Stimulated activated CD8-positive, alpha-beta memory T cell treated with anti-CD3 and anti-CD28 coated beads, Interleukin-4, amount 100 ng/mL, for 24 hours (primary cell): ENCODE data around the gene GPR17.

Experiments used
- DNase-seq: peaks from one replicate; pipeline ENCODE4 v3.0.0-alpha.2; 2020; ENCODE audit warnings: low read depth

GPR17 gene

DNA sequence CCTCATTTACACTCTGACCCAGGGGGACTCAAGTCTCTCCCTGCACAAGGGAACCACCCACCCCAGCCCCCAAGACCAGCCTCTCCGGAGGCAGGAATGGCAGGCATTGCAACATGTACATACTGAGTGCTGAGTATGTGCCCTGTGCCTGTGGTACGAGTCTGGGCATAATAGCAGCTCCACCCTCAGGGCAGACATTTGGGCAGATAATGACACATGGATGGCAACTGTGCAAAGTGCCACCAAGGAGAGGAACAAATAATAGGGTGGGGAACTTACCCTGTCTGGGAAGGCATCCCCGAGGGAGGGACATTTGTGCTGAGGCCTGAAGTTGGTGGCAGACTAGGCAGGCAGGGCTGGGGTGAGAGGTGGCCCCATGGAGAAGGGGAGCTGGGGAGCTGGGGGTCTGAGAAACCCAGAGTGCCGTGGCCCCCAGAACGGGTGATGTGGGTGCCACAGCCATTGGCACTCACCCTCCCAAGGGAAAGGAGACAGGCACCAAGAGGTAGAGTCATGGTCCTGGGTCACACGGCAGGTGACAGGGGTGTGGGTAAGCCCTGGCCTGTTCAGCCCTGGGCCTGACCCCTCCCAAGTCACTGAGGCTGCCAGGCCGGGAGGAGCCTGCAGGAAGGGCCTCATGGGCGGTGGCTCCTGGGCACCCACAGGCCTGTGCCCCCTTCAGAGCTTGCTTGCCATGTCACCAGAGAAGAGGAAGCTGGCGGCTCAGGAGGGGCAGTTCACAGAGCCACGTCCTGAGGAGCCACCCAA, 15.7 kb upstream of the GPR17 start:
- DNase-seq: no peak

DNA sequence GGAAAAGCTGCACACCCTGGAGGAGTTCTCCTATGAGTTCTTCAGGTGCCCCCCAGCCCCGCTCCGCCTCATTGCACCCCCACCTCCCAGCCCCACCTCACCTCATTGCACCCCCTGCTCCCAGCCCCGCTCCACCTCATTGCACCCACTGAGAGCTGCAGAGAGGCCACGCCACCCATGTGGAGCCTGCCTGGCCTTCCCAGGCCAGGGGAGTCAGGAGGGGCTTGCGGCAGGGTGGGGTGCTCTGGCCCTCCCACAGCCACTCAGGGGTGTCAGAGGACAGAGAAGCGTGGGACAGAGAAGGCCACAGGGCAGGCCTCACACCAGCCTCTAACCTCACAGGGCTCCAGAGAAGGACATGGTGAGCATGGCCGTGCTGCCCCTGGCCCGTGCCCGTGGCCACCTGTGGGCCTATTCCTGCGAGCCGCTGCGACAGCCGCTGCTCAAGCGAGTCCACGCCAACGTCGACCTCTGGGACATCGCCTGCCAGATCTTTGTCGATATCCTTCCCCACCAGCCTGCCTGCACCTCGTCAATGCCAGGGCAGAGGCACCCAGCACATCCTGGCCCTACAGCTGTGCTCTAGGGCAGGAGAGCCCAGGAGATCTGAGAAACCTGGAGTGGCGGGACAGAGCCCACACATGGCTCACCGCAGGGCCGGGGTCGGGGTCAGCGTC, 15.0 kb upstream of the GPR17 start:
- no peak for DNase-seq

DNA sequence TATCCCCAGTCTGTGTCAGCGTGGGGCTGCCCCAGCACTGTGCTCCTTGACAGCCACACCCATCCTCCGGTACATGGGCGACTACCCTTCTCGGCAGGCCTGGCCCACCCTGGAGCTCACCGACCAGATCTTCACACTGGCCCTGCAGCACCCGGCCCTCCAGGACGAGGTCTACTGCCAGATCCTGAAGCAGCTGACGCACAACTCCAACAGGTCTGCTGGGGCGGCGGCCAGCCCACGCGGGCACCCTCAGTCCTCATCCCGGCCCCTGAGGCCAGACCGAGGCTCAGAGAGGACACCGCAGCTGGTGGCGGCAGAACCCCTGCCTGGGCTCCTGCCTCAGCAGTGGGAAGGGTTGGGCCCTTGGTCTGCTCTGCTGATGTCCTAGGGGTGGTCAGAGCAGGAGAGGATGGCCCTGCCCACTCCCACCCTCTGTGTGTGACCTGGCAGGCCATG, 14.4 kb upstream of the GPR17 start:
- no peak for DNase-seq

DNA sequence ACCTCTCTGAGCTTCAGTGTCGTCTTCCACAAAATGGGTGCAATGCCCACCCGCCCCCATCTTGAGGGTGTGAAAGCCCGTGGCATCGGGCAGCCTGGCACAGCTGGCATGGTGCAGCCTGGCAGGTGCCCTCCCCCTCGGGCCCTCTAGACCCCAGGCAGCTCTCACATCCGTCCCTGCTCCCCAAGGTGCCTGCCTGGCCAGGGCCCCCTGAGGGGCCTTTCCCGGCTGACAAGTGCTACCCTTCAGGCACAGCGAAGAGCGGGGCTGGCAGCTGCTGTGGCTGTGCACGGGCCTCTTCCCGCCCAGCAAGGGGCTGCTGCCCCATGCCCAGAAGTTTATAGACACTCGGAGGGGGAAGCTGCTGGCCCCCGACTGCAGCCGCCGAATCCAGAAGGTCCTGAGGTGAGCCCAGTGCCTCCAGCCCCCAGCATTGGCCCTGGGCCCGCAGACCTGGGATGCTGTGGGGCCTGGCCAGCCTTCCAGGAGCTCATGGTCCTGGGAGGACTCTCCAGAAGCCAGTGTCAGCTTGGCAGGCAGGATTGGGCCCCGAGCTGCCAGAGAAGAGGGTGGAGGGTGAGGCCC, 13.9 kb upstream of the GPR17 start:
- DNase-seq: no peak

DNA sequence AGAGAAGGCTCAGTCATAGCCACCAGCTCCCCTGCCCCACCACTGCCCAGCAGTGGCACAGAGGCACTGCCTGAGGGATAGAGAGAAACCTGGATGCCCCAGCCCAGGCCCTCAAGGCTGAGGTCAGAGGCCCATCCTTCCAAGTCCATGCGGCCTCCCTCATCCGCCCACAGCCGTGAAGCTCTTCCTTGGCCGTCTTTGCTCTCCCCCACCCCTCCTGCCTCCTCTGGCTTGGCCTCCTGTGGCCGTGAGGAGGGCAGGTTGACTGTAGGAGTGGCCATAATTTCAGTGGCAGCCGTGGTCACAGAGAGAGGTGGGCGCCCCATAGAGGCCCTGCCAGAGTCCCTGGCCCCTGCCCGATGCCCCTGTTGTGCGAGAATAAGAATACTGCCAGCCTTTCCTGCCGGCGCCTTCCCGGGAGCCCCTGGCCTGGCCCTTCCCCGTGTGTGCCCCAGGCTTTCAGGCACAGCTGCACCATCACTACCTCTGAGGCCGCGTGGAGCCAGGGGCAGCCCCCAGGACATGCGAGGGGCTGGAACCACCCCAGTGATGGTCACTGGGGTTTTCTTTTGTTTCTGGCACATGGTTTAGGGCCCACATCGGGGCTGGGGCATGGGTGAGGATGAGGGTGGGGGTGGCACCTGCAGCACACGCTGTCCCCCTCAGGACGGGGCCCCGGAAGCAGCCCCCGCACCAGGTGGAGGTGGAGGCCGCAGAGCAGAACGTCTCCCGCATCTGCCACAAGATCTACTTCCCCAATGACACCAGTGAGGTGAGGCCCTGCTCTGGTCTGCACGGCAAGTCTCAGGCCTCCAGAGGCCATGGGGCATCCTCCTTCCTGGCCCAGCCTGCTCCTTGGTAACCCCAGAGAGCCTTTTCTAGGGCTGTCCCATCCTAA, 13.1 kb upstream of the GPR17 start:
- no peak for DNase-seq

DNA sequence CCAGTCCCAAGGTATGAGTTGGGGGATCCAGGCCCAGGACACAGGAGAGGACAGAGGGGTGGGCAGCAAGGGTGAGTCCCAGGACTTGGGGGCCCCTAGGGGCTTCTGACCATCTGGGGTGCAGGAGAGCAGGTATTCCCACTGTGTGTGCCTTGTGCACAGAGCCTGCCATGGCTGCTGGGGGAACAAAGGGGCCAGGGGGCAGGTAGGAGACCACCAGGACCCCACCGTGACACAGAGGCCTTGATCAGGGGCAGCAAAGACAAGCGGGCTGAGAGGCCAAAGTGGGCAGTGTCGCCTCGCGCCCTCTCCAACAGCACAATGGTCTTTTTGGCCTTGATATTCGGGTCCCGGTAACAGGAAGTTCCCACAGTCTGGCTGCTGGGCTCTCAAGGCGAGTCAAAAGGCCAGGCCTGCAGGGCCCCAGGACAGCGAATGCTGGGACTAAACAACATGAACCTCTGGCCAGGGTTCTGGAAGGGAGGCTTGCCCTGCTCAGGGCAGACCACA, 12.3 kb upstream of the GPR17 start:
- DNase-seq: no peak

DNA sequence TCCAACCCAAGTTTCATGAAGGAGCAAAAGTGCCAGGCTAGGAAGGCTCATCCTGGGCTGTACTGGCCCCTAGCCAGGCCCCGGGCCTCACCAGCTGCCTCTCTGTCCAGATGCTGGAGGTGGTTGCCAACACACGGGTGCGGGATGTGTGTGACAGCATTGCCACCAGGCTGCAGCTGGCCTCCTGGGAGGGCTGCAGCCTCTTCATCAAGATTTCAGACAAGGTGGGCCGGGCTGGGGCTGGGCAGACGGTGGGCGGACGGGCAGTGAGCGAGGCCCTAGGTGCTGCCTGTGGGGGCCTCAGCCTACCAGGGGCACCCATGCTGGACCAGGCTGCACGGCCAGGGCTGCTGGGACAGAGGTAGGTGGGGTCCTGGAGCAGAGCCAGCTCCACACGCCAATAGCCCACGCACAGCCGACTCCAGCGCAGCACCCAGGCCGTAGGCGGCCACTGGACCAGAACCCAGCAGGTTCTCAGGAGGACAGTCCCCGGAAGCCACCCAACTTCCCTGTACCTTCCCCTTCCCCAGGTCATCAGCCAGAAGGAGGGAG, 11.8 kb upstream of the GPR17 start:
- no peak for DNase-seq

DNA sequence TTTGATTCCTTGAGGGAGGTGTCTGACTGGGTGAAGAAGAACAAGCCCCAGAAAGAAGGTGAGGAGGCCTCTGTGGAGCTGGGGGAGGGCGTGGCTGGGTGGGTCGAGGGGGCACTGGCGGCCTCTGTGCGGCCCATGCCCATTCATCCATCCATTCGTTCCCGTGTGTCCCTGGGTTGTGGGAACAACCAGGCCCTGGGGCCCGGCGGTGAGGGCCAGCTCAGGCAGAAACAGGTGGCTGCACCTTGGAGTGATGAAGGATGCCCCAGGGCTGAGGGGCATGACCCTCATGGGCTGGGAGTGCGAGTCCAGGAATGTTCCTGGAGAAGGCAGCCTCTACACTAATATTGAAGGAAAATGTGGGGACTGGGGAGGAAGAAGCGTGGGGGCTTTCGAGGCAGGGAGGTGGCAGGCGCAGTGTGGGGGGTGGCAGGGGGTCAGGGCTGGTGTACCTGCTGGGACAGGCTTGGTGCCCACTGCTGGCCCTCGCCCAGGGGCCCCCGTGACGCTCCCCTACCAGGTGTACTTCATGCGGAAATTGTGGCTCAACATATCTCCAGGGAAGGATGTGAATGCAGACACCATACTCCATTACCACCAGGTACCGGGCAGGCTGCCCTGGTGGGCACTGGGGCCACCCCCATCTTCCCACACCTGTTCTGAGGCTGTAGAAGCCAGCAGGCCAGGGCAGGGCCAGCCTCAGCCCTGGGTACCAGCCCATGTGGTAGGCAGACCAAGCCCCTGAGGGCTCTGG, 11.2 kb upstream of the GPR17 start:
- no peak for DNase-seq

DNA sequence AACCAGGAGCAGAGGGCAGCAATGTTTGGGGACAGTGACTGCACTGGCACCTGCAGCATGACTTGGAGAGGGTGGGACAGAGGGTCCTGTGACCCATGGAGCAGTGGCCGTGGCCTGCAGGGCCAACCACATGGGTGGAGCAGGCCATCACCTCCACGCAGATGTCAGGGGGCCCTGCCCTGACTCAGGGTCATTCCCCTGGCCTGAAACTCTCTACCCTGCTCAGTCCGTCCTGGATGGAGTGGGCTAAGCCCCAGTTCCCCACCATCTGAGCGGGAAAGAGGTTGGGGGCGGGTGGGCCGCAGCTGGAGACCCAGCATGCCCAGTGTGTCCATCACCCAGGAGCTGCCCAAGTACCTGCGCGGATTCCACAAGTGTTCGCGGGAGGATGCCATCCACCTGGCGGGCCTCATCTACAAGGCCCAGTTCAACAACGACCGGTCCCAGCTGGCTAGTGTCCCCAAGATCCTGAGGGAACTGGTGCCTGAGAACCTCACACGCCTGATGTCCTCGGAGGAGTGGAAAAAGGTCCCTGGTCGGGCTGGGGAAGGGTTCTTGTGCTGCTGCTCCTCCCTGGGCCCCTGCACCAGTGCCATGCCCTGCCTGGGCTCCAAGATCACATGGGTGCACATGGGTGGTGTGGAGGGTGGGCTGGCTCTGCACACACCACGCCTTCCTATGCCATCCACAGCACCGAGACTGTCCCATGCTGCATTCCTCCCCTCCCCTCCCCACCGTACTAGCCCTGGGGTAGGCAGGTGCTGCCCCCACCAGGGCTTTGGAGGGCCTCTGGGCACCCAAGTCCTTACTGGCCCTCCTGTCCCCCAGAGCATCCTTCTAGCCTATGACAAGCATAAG, 10.3 kb upstream of the GPR17 start:
- no peak for DNase-seq

DNA sequence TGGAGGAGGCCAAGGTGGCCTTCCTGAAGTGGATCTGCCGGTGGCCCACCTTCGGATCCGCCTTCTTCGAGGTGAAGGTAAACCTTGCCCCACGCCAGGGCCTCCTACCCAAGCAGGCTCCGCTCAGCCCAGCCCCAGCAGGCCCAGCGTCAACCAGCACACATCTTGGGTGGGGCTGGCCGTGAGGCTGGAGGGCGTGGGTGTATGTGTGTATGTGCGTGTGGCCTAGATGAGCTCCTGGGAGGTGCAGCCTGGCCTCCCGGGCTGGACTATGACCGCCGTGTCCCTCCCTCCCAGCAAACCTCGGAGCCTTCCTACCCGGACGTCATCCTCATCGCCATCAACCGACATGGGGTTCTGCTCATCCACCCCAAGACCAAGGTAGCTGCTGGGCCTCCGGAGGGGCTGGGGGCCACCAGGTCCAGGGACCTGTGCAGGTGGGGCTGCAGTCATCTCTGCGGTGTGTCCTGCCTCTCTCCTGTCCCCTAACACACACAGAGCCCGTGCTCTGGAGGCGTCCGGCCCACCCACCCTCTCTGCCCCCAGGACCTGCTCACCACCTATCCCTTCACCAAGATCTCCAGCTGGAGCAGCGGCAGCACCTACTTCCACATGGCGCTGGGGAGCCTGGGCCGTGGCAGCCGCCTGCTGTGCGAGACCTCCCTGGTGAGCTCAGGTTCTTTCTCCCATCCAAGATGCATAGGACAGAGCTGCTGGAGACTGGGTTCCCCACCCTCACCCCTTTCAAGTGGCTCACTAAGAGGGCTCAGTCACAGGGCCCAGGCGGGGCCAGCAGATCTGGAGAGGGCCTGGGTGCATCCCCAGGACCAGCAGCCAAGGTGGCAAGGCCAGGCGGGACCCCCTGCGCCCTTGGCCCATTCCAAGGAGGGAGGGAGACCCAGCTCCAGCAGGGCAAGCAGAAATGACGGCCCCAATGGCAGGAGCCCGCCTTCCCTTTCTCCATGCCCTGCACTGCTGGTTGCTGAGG, 9.4 kb upstream of the GPR17 start:
- no peak for DNase-seq

DNA sequence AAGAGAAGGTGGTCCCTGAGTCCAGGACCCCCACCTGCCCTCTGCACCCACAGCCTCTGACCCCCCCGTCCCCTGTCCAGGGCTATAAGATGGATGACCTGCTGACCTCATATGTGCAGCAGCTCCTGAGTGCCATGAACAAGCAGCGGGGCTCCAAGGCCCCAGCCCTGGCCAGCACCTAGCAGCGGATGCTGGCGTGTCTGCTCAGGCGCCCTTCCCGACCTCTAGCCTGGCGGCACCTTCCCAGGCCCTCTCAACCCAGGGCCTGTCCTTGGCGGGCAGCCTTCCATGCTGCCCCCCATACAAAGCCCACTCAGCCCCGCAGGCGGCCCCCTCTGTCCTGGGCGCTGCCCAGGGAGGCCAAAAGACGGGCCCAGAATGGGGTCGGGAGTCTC, 8.7 kb upstream of the GPR17 start:
- DNase-seq: no peak

DNA sequence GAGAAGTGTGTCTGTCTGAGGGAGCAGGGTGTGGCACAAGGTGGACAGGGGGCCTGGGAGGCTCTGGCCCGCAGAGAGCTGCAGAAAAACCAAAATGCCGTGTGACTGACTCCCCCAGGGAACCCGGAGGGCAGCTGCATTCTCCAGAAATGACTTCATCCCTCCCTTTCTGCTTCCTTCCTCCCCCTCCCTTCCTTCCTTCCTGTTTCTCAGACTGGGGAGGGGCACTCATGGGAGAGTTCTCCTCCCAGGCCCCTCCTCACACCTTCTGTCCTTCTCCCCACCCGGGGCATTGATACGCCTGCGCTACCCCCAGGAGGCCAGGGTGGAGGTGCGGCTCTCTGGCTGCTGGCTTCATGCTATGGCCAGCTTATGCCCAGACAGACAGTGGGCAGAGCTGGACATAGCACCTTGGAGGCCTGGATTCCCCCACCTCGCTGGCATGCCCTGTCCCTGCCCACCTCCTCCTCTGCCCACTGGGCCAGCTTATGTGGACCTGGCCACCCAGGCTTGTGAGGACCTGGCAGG, 8.2 kb upstream of the GPR17 start:
- no peak for DNase-seq

DNA sequence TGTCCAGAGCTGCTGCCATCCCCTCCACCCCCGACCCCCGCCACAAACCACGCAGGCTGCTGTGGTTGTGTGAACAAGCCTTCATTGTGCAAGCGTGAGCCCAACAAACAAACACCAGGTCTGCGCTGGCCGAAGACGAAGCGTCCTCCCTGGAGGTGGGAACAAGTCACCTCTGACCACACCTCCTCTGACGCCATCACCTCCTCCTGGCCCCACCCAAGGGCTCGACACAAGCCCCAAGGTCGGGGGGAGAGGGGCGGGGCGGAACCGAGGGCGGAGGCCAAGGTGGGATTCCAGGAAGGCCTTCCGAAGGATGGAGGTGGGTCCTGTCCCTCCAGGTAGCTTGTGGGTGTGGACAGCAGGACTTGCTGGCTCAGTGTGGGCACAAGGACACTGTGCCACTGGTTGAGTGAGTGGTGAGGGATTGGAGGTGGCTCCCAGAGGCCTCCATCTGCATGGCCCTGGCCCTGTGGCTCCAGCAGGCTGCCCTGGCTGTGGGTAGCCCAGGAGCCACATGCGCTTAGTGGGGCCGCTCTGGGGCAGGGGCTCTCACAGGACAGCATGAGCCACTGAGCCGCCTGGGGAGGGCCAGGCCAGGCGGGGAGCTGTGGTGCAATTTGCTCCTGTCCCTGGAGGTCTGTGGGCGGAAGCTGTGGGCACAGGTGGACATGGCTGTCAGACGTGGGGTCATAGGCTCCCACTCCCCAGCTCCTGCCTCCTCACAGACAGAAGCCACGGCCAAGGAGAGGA, 7.4 kb upstream of the GPR17 start:
- no peak for DNase-seq

DNA sequence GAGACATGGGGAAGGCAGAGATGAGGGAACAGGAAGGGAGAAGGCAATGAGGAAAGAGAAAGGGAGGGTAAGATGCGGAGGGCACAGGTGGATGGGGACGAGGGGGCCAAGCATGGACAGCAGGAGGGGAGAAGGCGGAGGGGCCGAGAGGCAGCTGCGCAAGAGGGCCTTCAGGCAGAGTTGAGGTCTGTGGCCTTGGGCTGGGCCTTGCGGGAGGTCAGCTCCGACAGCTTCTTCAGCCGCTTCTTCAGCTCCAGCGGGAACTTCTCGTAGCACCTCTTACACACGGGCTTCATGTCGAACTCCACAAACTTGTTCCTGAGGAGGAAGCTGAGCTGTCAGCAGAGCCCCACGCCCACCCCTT, 6.9 kb upstream of the GPR17 start:
- no peak for DNase-seq

DNA sequence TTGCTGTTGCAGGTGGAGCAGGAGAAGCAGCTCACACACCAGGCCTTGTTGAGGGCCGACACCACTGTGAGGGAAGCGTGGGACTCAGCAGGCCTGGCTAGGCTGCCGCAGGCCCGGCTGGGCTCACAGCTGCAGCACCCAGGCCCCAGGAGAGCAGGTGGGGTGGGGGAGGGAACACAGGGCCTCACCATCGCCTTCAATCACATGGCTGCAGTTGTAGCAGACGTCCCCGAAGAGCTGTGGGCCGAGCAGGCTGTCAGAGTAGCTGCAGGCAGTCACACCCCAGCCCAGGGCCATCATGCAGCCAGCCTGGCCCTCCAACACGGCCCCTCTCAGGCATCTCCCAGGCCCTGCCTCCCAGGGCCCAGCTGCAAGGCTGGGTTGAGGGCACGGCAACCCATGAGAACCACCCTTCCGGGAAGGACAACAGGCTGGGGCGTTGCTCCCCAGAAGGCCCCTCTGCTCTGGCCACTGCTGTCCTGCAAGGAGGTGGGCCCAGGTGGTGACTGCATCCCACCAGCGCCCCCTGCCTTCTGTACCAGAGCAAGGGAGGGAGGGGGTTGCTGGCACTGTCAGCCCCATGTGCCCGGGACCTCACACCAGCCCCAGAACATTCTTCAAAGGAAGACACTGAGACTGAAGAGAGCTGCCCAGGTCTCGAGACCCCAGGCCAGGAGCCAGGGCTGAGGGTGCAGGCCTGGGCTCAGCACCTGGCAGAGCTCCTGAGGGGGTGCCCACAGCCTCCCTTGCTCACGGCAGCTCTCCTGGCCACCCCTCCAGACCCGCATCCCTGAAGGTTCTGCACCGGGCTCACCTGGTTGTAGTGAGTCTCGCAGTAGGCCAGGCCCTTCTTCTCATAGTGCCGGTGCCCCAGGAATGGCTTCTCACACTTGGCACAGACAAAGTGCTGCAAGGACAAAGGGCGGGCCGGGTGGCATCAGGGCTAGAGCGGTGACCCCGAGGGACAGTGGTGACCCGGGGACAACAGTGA, 5.6 kb upstream of the GPR17 start:
- DNase-seq: no peak

DNA sequence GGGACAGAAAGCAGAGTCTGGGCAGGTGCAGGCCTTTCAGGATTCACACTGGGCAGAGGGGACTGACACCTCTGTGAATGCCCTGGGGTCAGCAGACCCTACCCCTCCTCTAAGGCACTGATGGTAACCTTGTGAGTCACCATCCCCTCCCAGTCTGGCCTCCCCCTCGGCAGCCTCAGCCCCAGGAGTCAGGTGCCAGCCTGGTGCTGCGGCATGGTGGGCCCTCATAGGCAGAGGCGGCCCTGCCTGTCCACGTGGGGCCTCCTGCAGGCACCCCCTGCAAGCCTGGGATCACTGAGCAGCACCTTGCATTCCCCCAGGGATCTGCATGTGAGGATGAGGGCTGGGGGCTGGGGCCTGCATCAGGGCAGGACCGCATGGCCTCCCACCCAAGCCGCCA, 4.8 kb upstream of the GPR17 start:
- no peak for DNase-seq
